ENCODE data around the gene SUPT6H. TPM values are rescaled to one million over a fixed set of nuclear protein-coding genes. Genes with fewer than 3 reads are reported as not detected.

SUPT6H gene
- total and polyA plus RNA-seq, 9 of the 15 experiments (the other 6 are each of a cell fraction or from before 2014, with no cell fraction given) = 1.7 to 77.7 (median 49.2) TPM

DNA sequence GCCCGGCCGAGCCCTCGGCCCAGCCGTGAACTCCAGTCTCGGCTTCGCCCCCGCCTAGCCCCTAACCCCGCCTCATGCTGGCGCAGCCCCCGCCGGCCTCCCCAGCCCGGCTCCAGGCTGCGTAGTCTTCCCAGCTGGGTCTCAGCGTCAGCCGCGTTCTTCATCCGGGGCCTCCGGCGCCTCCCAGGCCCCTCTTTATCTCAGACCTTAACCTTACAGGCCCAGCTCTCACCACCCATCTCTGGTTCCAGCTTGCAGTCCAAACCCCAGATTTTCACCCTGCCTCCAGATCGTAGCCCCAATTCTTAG lies 49.7 kb downstream of the SUPT6H start, which contains the start of gene PROCA1 (continued):
- TF ChIP-seq, protein P1, sequence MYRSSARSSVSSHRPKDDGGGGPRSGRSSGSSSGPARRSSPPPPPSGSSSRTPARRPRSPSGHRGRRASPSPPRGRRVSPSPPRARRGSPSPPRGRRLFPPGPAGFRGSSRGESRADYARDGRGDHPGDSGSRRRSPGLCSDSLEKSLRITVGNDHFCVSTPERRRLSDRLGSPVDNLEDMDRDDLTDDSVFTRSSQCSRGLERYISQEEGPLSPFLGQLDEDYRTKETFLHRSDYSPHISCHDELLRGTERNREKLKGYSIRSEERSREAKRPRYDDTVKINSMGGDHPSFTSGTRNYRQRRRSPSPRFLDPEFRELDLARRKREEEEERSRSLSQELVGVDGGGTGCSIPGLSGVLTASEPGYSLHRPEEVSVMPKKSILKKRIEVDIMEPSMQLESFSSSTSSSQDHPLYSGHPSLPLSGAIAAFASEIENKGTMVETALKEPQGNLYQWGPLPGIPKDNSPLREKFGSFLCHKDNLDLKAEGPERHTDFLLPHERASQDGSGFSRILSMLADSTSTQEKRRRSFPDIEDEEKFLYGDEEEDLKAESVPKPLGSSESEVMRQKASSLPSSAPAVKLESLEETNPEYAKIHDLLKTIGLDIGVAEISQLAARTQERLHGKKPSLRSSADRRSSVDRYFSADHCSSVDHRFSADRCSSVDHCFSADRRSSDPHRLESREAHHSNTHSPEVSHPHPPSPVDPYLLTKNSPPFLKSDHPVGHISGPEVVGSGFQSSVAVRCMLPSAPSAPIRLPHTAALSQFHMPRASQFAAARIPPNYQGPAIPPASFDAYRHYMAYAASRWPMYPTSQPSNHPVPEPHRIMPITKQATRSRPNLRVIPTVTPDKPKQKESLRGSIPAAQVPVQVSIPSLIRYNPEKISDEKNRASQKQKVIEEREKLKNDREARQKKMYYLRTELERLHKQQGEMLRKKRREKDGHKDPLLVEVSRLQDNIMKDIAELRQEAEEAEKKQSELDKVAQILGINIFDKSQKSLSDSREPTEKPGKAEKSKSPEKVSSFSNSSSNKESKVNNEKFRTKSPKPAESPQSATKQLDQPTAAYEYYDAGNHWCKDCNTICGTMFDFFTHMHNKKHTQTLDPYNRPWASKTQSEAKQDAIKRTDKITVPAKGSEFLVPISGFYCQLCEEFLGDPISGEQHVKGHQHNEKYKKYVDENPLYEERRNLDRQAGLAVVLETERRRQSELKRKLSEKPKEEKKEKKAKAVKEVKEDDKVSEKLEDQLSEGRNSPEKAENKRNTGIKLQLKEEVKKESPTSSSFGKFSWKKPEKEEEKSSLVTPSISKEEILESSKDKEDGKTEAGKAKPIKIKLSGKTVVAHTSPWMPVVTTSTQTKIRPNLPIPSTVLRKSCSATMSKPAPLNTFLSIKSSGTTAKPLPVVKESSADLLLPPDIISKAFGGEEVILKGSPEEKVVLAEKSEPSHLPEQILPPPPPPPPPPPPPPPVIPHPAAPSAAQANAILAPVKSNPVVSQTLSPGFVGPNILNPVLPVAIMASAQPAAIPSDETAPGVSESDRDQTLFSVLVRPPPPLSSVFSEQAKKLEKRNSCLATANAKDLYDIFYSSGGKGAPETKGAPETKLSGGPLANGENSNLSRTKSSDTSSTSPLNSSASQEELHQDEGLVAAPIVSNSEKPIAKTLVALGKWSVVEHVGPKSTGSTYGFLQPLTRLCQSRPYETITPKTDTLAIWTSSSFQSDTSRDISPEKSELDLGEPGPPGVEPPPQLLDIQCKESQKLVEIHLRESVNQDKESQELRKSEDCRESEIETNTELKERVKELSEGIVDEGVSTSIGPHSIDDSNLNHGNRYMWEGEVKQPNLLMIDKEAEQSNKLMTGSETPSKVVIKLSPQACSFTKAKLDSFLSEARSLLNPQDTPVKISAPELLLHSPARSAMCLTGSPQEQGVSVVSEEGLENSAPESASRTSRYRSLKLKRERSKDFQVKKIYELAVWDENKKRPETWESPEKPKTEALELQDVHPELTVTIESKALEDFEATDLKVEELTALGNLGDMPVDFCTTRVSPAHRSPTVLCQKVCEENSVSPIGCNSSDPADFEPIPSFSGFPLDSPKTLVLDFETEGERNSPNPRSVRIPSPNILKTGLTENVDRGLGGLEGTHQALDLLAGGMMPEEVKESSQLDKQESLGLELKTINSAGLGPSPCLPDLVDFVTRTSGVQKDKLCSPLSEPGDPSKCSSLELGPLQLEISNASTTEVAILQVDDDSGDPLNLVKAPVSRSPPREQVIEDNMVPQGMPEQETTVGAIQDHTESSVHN (IDR thresholded peaks at IDR 0.05; ENCODE audit: borderline replicate concordance in 1 of 2, low read depth in 1 of 2) = 0 out of 4 replicates have a peak, but pooled peaks of 1 of the 2 experiments have one; percentile 26
- TF ChIP-seq, protein P2, sequence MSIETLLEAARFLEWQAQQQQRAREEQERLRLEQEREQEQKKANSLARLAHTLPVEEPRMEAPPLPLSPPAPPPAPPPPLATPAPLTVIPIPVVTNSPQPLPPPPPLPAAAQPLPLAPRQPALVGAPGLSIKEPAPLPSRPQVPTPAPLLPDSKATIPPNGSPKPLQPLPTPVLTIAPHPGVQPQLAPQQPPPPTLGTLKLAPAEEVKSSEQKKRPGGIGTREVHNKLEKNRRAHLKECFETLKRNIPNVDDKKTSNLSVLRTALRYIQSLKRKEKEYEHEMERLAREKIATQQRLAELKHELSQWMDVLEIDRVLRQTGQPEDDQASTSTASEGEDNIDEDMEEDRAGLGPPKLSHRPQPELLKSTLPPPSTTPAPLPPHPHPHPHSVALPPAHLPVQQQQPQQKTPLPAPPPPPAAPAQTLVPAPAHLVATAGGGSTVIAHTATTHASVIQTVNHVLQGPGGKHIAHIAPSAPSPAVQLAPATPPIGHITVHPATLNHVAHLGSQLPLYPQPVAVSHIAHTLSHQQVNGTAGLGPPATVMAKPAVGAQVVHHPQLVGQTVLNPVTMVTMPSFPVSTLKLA (conservative IDR thresholded peaks at IDR 0.05) = peak; percentile 30 to 53; a peak in 2 of 4 replicates
- TF ChIP-seq HLTF (IDR thresholded peaks at IDR 0.05) (peak; percentile 15; the same call in 1 of the 2 replicates), ZFX (CRISPR knock-in tag; IDR thresholded peaks at IDR 0.05) (peak; percentile 73; the same call in 1 of the 2 replicates), CREM (IDR thresholded peaks at IDR 0.05; ENCODE audit: low read depth) (peak; percentile 4; the same call in 1 of the 2 replicates), ZNF668 (CRISPR knock-in tag; IDR thresholded peaks at IDR 0.05) (peak; percentile 71; the same call in 1 of the 2 replicates)

Measured in K562 (cell line).